GM10248 (cell line): ENCODE measurements around the gene DDTL.
"Not testable (repeated sequence)": the region's sequence is repeated elsewhere in the genome, so short reads cannot be mapped to it uniquely, and the experiment has no call there.

Experiments used
- CTCF ChIA-PET: fragments of 300-600 bp; sonication (Branson Sonifier 250); formaldehyde crosslinking; extraction: SDS; loops from one replicate; lab custom pipeline; 2021; ENCODE audit warnings: antibody characterized with exemption; lab: Yijun Ruan, JAX
- POLR2A ChIA-PET: fragments of 350-650 bp; sonication (Branson Sonifier 250); formaldehyde crosslinking; extraction: SDS; loops from one replicate; lab custom pipeline; 2020; ENCODE audit warnings: antibody characterized with exemption; lab: Yijun Ruan, JAX
- DNase-seq: peaks from one replicate; pipeline ENCODE4 v3.0.0; 2012; ENCODE audit errors: extremely low spot score
- CTCF ChIP-seq: IDR thresholded peaks from 2 replicates; pipeline ENCODE4 v1.5.1; 2012; ENCODE audit warnings: mild to moderate bottlenecking, low read depth; ENCODE audit errors: extremely low read depth, missing control alignments, control extremely low read depth

DDTL gene

GRCh38 chr22:23993581-23994177 is 27.0 kb downstream of the DDTL start:
- DNase-seq, CTCF ChIA-PET, POLR2A ChIA-PET: not testable (repeated sequence)

- no peak for DNase-seq
- CTCF ChIA-PET, result no interaction called here
- POLR2A ChIA-PET, result no interaction called here
- no peak for TF ChIP-seq CTCF
Observed at GRCh38 chr22:23997092-23997491, 30.4 kb downstream of the DDTL start.

GRCh38 chr22:23999779-24000178 is 33.1 kb downstream of the DDTL start:
- DNase-seq, CTCF ChIA-PET, POLR2A ChIA-PET: not testable (repeated sequence)

GRCh38 chr22:24001314-24001713 is 34.6 kb downstream of the DDTL start:
- ChIA-PET POLR2A (no interaction called here), CTCF (no interaction called here)
- no peak for DNase-seq

GRCh38 chr22:24002272-24002671 is 35.6 kb downstream of the DDTL start:
- POLR2A ChIA-PET, result no interaction called here
- TF ChIP-seq CTCF, result no peak
- CTCF ChIA-PET, result no interaction called here
- no peak for DNase-seq

More at GRCh38 chr22:24001314-24001713, 34.6 kb downstream of the DDTL start:
- TF ChIP-seq CTCF, result no peak

- no peak for TF ChIP-seq CTCF
- POLR2A ChIA-PET, result no interaction called here
- CTCF ChIA-PET, result no interaction called here
- no peak for DNase-seq
Observed at GRCh38 chr22:24002851-24003250, 36.2 kb downstream of the DDTL start.

- no peak for DNase-seq
- TF ChIP-seq CTCF, result no peak
Observed at GRCh38 chr22:24003887-24004286, 37.2 kb downstream of the DDTL start.

GRCh38 chr22:24005201-24005600 is 38.5 kb downstream of the DDTL start, which contains the start of gene GSTT4:
GSTT4 (minus strand) TSS chr22:24005453; CDS start chr22:24005356, 97 bp downstream.
- ChIA-PET CTCF (interaction anchor here (1.0 to 1.8 kb wide), 2 partner anchors 32 to 226 kb away, joined by 3 to 5 read pairs; no protein-coding TSS in a partner anchor), POLR2A (no interaction called here)
- DNase-seq, result no peak
- TF ChIP-seq CTCF, result no peak

More at GRCh38 chr22:24003887-24004286, 37.2 kb downstream of the DDTL start:
- ChIA-PET POLR2A (interaction anchor here (0.6 kb wide), 1 partner anchor 593 kb away, joined by 4 read pairs; no protein-coding TSS in a partner anchor), CTCF (no interaction called here)
